Astrocyte of the spinal cord (primary cell): ENCODE measurements around the gene CCR3.

ENCODE experiments used
- DNase-seq: peaks from one replicate; pipeline ENCODE4 v3.0.0; 2011; ENCODE audit warnings: low read depth, low spot score
- H3K4me3 ChIP-seq: 2 replicates; pipeline ENCODE4 v1.5.1; 2011; ENCODE audit warnings: low read depth, mild to moderate bottlenecking, low read length, moderate library complexity
- CTCF ChIP-seq: IDR thresholded peaks from 2 replicates; pipeline ENCODE4 v1.5.1; 2012; ENCODE audit warnings: low read depth, mild to moderate bottlenecking, low read length, inconsistent platforms
- in situ Hi-C: cut with HindIII; loops from 2 replicates; pipeline ENCODE4 v1.10.0; 2017; ENCODE audit warnings: low sequenced_read_pairs

Gene CCR3

GRCh38 chr3:46243560-46243959 lies 1.3 kb downstream of the CCR3 start:
- in situ Hi-C loops, result no loop called here
- no peak overlapping the region for H3K4me3 ChIP-seq
- no peak for DNase-seq
- TF ChIP-seq CTCF, result no peak

- no peak overlapping the region for H3K4me3 ChIP-seq
- TF ChIP-seq CTCF, result no peak
- in situ Hi-C loops, result no loop called here
- DNase-seq, result no peak
These were observed 2.9 kb downstream of the CCR3 start for GRCh38 chr3:46245146-46245545.

GRCh38 chr3:46252980-46253379 lies 10.7 kb downstream of the CCR3 start:
- H3K4me3 ChIP-seq, result no peak overlapping the region
- no peak for DNase-seq
- no peak for TF ChIP-seq CTCF
- in situ Hi-C loops, result no loop called here

- no peak for TF ChIP-seq CTCF
- no peak overlapping the region for H3K4me3 ChIP-seq
- DNase-seq, result no peak
- in situ Hi-C loops, result no loop called here
These were observed 16.3 kb downstream of the CCR3 start for GRCh38 chr3:46258525-46258924.

- DNase-seq, result no peak
- in situ Hi-C loops, result no loop called here
- H3K4me3 ChIP-seq, result no peak overlapping the region
- TF ChIP-seq CTCF, result no peak
These were observed 19.8 kb downstream of the CCR3 start for GRCh38 chr3:46261926-46262594.

GRCh38 chr3:46264002-46264401 lies 21.7 kb downstream of the CCR3 start:
- TF ChIP-seq CTCF, result no peak

More at GRCh38 chr3:46264002-46264401, 21.7 kb downstream of the CCR3 start:
- in situ Hi-C loops, result no loop called here
- H3K4me3 ChIP-seq, result no peak overlapping the region
- DNase-seq, result no peak
